HG03060 (cell line): ENCODE data around the gene NOSTRIN.
"Not testable (repeated sequence)": the region's sequence is repeated elsewhere in the genome, so short reads cannot be mapped to it uniquely, and the experiment has no call there.

Source experiments
- ATAC-seq: cut with Tn5 transposase; IDR thresholded peaks from one replicate; pipeline ENCODE4 v1.9.1; 2021; ENCODE audit warnings: low read depth, moderate number of reproducible peaks; ENCODE audit not compliant: unreplicated experiment

NOSTRIN gene, protein sequence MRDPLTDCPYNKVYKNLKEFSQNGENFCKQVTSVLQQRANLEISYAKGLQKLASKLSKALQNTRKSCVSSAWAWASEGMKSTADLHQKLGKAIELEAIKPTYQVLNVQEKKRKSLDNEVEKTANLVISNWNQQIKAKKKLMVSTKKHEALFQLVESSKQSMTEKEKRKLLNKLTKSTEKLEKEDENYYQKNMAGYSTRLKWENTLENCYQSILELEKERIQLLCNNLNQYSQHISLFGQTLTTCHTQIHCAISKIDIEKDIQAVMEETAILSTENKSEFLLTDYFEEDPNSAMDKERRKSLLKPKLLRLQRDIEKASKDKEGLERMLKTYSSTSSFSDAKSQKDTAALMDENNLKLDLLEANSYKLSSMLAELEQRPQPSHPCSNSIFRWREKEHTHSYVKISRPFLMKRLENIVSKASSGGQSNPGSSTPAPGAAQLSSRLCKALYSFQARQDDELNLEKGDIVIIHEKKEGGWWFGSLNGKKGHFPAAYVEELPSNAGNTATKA

GRCh38 chr2:168801961-168802858, at the start of gene NOSTRIN:
Gene NOSTRIN (plus strand): TSS chr2:168802637. CDS start chr2:168802647, 10 bp downstream.
- ATAC-seq = no peak

DNA sequence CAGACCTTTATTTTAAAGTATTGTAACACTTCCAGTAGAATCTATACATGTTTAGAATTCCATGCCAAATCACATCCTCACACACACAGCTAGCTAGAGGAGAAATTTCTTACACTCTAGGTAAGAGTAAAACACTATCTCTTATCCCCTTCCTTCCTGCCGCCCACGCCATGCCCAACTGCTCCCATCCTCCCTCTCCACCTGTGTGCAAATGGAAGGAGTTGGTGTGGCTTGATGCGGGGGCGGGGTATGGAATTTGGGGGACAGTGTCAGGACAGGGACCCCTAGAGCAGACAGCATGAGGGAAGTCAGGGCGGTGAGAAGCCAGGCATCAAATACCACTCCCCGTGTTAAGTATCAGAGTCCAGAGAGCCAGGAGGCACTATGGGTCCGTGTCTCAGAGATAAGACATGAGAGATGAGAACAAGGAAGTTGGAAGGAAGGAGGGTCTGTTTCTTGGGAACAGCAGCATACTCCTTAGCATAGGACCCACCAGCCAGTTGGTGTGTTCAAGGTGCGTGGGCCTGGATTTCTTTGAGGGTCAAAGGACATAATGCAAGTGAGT, 48.6 kb upstream of the NOSTRIN start:
- ATAC-seq = no peak

DNA sequence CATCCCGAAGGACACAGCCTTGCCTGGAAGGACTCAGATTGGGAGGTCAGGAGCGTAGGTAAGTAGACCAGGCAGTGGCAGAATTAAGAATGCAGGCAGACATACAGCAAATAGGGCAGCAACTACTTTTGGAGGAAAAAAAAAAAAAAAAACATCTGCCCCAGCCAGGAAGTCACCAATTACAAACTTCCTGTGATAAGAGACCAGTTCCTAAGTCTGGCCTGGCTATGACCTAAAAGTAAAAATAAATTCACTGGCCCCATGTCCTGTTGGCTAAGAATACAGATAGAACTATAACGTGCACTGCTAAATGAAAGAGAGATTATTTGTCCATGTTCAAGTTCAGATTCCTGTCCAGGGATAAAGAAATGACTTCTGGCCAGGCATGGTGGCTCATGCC, 45.2 kb upstream of the NOSTRIN start:
- no peak for ATAC-seq

GRCh38 chr2:168758970-168759820, 43.2 kb upstream of the NOSTRIN start:
- ATAC-seq = no peak

DNA sequence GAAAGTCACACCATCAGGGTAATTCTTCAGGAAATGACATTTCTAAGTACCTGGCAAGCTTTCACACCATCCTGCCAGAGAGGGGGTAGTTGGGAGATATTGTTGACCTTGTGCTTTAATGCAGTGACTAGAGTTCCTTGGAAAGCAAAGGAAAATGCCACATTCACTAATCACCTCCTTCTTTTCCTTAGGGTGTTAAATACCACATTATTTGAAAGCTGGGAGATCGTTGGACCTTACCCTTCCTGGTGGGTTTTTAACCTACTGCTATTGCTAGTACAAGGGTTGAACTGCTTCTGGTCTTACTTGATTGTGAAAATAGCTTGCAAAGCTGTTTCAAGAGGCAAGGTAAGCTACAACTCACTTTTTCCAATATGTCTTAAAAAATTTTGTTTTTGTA, 37.0 kb upstream of the NOSTRIN start:
- ATAC-seq = no peak

DNA sequence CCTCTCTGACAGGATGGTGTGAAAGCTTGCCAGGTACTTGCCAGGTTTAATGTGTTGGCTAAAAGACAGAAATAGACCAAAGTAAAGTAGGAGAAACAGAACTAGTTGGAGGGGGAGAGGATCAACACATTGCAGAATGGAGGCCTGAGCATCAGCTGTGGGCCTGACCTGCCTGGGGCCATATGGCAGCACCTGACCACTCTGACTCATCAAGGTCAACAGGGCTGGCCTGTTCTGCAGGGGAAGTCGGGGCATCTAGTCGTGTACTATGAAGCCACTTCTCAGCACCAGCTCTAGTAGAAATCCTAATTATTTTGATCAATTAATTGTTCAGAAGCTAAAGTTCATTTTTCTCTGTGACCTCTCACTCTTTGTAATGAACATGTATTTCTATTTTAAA, 35.8 kb upstream of the NOSTRIN start:
- ATAC-seq = no peak

DNA sequence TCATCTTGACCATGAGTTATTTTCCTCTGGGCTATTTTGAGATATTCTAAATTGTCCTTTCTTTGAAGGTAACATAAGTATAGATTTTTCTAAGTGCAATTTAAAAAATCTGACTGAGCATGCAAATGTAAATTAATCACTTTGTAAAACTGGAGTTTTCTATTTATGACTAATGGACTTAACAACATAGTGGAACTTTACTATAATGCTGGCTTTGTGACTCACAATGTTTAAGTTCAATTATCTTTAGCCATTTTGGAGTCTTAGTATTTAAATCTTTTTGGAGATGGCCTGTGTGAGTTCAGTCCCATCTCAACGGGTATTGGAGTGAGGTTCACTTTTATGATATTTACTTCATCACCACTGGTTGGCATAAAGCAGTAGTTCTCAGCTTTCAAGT, 35.2 kb upstream of the NOSTRIN start:
- no peak for ATAC-seq

DNA sequence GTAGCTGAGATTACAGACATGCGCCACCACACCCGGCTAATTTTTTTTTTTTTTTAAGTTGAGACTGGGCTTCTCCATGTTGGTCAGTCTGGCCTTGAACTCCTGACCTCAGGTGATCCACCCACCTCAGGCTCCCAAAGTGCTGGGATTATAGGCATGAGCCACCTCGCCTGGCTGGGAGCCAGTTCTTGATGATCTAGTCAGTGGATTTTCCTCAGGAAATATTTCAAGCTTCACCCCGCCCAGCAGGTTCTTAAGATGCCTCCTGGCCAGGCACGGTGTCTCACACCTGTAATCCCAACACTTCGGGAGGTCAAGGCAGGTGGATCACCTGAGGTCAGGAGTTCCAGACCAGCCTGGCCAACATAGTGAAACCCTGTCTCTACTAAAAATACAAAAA, 34.1 kb upstream of the NOSTRIN start:
- not testable (repeated sequence) for ATAC-seq

- ATAC-seq = no peak
Measured at GRCh38 chr2:168770796-168771195, 31.6 kb upstream of the NOSTRIN start.

- ATAC-seq = no peak
Measured at GRCh38 chr2:168772704-168773103, 29.7 kb upstream of the NOSTRIN start.

GRCh38 chr2:168773128-168773527, 29.3 kb upstream of the NOSTRIN start:
- no peak for ATAC-seq

GRCh38 chr2:168773719-168774521, 28.5 kb upstream of the NOSTRIN start:
- no peak for ATAC-seq

- no peak for ATAC-seq
Measured at GRCh38 chr2:168775837-168776236, 26.6 kb upstream of the NOSTRIN start.

GRCh38 chr2:168780669-168781071, 21.8 kb upstream of the NOSTRIN start:
- no peak for ATAC-seq

DNA sequence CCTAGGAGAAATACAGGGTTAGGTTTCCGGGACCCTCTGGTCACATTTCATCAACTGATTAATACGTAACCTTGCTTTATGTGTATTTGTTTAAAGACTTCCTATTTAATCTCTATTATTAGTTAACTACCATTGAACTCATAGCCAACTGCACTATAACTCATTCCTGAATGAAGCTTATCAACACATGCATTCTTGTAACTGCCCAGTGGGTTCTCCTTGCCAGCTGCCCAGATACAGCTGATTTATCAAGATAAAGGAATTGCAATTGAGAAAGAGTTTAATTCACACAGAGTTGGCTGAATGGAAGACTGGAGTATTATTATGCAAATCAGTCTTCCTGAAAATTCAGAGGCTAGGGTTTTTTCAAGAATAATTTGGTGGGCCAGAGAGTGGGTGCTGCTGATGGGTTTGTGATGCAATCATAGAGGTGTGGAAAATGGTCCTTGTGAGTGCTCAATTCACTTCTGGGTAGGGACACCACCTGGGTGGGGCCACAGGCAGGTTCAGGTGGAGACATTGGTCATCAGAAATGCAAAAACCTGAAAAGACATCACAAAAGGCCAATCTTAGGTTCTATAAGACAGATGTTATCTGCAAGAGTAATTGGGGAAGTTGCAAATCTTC, 21.1 kb upstream of the NOSTRIN start:
- ATAC-seq = no peak

DNA sequence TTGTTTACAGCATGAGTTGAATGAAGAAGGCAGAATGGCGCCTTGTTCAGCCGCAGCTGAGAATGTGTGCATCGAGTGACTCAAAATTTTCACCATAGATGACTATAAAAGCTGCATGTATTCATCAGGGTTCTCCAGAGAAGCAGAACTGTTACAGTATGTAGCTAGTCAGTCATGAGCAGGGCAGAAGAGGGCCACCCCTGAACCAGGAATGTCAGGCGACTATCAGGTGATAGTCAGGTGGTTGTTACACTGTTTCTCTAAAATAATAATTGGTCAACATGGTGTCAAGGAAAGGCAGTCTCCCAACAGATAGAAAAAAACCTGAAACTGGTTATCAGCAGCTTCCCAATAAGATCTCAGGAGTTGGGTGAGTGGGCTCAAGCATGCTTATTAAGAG, 20.2 kb upstream of the NOSTRIN start:
- ATAC-seq = no peak

GRCh38 chr2:168784993-168785392, 17.4 kb upstream of the NOSTRIN start:
- ATAC-seq = no peak

GRCh38 chr2:168787098-168787781, 15.2 kb upstream of the NOSTRIN start:
- no peak for ATAC-seq
